HG03442 (cell line): ENCODE results near the gene KRT71.

Experiments
- ATAC-seq: cut with Tn5 transposase; IDR thresholded peaks from one replicate; pipeline ENCODE4 v1.9.1; 2021; ENCODE audit warnings: mild to moderate bottlenecking, moderate library complexity; ENCODE audit not compliant: unreplicated experiment

The KRT71 gene

GRCh38 chr12:52539821-52540173 is 13.1 kb downstream of the KRT71 start:
- no peak for ATAC-seq

GRCh38 chr12:52539083-52539820 is 13.7 kb downstream of the KRT71 start:
- ATAC-seq = no peak

DNA sequence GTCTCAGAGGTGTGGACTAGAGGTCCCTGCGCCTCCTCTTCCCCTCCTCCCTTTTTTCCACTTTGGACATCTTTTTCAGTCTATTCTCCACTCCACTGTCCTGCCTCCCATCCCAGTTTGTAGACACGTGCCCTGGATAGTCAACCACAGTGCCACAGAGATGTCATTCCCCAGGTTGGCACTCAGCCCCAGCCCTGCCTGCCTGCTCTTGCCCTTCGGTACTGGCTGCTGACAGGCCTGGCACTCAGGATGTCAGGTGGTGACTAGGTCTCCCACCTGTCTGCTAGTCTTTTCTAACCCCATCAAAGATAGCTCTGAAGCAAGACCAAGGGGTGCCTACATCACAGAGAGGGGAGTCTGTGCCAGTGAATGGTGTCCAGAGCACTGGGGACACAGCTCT is 15.8 kb downstream of the KRT71 start:
- no peak for ATAC-seq

GRCh38 chr12:52535574-52535973 is 17.4 kb downstream of the KRT71 start:
- ATAC-seq = no peak

DNA sequence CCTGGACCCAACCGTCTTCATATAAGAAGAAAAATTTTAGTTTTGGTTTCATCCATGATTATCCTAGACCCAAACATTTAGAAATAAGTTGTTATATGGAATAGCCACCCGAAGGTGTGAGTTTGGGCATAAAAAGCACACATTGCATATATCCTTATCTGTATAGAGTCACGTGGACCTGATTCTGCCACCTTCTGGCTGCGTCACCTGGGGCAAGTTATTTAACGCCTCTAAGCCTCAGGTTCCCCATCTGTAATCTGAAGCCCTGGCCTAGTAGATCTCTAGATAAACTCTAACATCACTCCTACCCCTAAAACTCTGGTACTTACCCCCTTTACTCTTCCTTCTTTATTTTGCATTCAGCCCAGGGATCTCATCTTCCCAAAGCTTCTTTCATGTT is 18.5 kb downstream of the KRT71 start:
- ATAC-seq = no peak

GRCh38 chr12:52533686-52534470 is 19.1 kb downstream of the KRT71 start:
- no peak for ATAC-seq

DNA sequence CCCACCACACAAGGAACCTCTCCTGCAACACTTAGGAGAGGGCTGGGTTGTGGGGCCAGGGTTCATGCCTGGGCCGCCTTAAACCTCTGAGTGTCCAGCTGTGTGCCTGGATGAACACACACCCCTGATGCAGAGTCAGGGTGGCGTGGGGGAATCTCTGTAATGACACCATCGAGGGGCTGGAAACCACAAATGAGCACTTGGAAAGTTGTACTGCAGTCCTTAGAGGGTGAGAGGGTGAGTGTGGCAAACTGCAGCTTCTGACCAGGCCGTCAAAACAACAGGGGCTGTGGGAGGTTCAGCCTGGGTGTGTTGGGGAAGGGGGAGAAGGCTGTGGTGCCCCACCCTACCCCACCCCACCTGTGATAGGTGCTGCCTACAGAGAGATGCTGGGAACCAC is 20.3 kb downstream of the KRT71 start:
- ATAC-seq = no peak

GRCh38 chr12:52531566-52532300 is 21.2 kb downstream of the KRT71 start:
- no peak for ATAC-seq

DNA sequence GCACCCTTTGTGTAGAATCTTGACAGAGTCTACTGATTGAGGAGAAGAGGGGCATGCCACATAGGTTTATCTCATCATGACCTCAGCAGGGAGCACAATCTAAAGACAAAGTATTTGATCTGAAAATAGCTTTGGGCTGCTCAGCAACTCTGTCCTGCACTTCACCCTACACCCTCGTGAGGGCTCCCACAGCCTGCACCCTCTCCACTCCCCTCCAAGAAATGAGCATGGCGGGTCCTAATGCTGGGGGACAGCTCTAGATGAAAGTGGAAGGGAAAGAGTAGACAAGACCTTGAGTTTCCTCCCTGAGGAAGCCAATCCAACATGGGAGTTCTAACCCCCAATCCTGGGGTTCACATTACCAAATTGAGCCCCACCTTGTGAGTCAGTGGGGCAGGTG is 22.0 kb downstream of the KRT71 start:
- ATAC-seq = no peak

DNA sequence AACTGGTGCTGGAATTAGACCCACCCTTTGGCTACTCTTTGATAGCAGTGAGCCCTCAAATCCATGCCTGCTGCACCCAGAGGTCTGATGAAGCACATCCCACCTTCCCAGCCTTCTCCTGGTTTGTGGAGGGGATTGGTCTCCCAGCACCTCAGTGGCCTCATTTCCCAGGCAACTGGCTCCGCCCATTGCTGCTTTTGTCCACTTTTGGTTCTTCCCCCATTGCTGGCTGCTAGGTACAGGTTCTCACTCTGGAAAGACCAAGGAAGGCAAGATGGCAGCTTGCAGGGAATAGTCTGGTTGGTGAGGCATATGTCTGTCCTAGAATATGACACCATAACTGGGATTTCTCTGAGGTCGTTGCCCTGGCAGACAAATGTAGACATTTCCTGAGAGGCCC is 22.6 kb downstream of the KRT71 start:
- no peak for ATAC-seq

GRCh38 chr12:52529846-52530245 is 23.1 kb downstream of the KRT71 start:
- no peak for ATAC-seq

- ATAC-seq = no peak
These were observed 23.5 kb downstream of the KRT71 start for GRCh38 chr12:52529417-52529816.

GRCh38 chr12:52528641-52529143 is 24.3 kb downstream of the KRT71 start:
- ATAC-seq = no peak

DNA sequence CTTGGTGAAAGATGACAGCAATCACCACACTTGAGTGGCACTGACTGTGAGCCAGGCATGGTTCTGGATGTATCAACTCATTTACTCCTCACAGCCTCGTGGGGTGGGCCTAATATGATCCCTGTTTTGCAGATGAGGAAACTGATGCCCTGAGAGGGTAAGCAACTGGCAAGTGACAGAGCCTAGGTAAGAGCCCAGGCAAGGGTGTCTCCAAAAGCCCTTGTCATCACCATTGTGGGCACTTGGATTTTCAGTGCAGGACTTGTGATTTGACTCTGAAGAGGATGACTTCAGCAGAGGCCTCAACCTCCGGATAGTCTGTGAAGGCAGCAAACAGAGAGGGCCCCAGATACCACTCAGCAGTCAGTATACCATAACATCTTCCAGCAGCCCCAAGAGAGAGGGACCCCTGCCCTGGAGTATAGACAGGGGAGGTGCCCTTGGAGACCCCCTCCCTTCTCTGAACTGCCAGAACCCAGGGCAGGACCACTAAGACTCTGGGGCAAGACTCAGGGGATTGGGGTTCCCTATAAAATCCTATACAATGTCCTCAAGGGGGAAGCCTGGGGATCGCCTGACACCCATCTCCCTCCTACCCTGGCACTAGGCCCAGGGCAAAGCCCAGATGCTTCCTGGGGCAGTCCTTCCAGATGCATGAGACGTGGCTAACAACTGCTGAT is 25.7 kb downstream of the KRT71 start:
- no peak for ATAC-seq

DNA sequence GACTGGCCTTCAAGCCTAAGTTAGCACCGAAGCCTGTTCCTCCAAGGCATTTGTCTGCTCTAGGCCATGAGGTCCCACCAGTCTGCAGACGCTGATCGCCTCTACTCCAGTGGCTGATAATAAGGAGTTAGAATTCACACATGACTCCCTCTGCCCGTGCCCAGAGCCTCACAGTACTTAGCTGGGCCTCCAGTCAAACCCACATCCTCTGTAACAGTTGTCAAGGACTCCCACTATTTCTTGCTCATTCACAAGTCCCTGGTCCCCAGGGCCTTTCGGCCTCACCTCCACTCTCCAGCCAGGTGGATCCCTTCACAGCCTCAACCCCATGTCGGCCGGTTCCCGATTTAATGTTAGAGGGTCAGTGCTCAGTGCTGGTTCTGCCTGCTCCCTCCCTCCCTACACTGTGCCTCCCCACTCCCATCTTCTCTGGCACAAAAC is 26.4 kb downstream of the KRT71 start:
- no peak for ATAC-seq

GRCh38 chr12:52525661-52526499 is 27.1 kb downstream of the KRT71 start:
- no peak for ATAC-seq

DNA sequence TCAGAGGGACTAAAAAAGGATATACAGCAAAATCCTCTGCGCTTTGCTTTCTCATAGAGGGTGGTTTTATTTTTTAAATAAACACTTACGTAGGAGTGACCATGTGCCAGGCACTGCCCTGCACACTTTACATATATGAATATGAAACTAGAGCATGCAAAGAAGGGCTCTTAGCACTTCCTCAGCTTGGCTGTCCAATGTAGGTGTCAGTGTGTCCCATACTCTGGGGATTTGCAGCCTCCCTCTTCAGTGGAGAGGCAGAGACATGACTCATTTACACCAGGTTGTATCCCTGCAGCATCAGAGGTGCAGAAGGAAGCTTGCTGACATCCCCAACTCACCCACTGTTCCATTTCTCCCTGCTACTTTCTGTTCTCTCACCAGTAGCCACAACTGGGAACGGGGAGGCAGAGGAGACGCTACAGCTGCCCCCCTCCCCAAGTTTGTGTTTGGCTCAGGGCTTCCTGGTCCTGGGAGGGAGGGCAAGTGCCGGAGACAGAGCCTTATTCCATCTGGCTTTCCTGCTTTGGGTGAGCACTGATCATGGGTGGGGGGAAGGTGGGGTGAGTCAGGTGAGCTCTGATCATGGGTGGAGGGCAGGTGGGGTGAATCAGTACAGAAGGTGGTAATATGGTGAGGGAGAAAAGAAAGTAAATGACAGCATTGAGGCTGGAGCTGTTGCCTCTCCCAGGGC is 27.9 kb downstream of the KRT71 start:
- no peak for ATAC-seq

DNA sequence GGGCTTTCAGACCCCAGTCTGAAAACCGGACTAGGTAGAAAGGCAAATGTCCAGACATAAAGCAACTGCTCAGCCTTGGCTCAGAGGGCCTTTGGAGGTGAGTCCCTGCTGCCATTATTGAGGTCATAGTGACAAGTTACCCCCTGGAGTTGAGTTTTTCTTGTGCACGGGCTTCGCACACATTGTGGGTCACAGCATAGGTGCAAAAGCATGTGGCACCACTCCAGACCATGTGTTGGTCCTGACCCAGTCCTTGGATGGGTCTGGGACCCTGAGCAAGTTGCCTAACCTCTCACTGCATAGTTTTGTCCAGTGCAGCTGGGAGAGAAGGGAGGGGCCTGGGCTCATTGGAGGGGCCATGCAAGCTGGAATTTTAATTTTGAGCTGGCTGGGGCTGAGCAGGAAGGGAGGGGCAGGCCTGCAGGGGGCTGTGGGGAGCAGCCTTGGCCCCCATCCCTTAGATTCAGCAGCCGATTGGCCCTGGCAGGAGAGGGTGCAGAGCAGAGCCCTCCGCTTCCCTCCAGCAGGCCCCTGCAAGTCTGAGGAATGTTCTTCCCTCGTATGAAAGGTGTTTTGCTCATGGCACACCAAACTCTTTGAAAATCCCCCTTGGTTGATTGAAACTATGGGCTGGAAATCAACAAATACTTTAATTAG is 28.6 kb downstream of the KRT71 start:
- no peak for ATAC-seq

DNA sequence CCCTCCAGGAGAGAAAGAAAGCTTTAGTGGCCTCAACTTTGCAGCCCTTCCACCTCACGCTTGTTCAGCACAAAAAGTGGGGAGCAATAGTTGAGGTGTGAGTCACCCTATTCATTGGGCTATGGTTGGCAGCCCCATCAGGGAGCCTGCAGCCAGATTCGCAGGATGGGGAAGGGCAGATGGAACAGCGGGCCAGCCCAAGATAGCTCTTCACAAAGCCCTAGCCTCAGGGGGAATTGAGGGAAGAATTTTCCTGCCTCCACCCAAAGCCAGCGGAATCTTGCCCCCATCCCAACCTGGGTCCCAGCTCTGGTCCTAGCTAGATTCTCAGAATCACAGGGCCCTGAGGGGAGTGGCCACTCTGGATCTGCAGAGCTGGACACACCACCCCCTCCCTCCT is 29.1 kb downstream of the KRT71 start:
- no peak for ATAC-seq
